Measurements from ENCODE around the gene PRSS48.
"Not testable (repeated sequence)": the region's sequence is repeated elsewhere in the genome, so short reads cannot be mapped to it uniquely, and the experiment has no call there.

PRSS48 gene

GRCh38 chr4:151313306-151314009 lies 36.5 kb downstream of the PRSS48 start:
- H3K4me3 ChIP-seq (ENCODE audit: low read length), result no peak overlapping the region
- DNase-seq (ENCODE audit: low read depth, low spot score), result no peak

GRCh38 chr4:151314010-151314355 lies 37.0 kb downstream of the PRSS48 start:
- H3K4me3 ChIP-seq (ENCODE audit: low read length), result no peak overlapping the region
- no peak for DNase-seq (ENCODE audit: low read depth, low spot score)

- no peak overlapping the region for H3K4me3 ChIP-seq (ENCODE audit: low read length)
- DNase-seq (ENCODE audit: low read depth, low spot score), result no peak
Measured at GRCh38 chr4:151314479-151314878, 37.5 kb downstream of the PRSS48 start.

- no peak for DNase-seq (ENCODE audit: low read depth, low spot score)
- H3K4me3 ChIP-seq (ENCODE audit: low read length), result no peak overlapping the region
Measured at GRCh38 chr4:151315212-151315886, 38.4 kb downstream of the PRSS48 start.

- H3K4me3 ChIP-seq (ENCODE audit: low read length), result no peak overlapping the region
- no peak for DNase-seq (ENCODE audit: low read depth, low spot score)
Measured at GRCh38 chr4:151316645-151317044, 39.7 kb downstream of the PRSS48 start.

GRCh38 chr4:151318307-151319006 lies 41.5 kb downstream of the PRSS48 start:
- H3K4me3 ChIP-seq (ENCODE audit: low read length), result no peak overlapping the region
- no peak for DNase-seq (ENCODE audit: low read depth, low spot score)

GRCh38 chr4:151319490-151319889 lies 42.5 kb downstream of the PRSS48 start:
- no peak for DNase-seq (ENCODE audit: low read depth, low spot score)
- no peak overlapping the region for H3K4me3 ChIP-seq (ENCODE audit: low read length)

- no peak for DNase-seq (ENCODE audit: low read depth, low spot score)
- H3K4me3 ChIP-seq (ENCODE audit: low read length), result no peak overlapping the region
Measured at GRCh38 chr4:151321586-151321985, 44.6 kb downstream of the PRSS48 start.

GRCh38 chr4:151322161-151322560 lies 45.2 kb downstream of the PRSS48 start:
- not testable (repeated sequence) for H3K4me3 ChIP-seq (ENCODE audit: low read length); DNase-seq (ENCODE audit: low read depth, low spot score)

GRCh38 chr4:151322570-151322969 lies 45.6 kb downstream of the PRSS48 start:
- DNase-seq (ENCODE audit: low read depth, low spot score), result no peak
- H3K4me3 ChIP-seq (ENCODE audit: low read length), result no peak overlapping the region

GRCh38 chr4:151323667-151324066 lies 46.7 kb downstream of the PRSS48 start:
- DNase-seq (ENCODE audit: low read depth, low spot score), result no peak
- H3K4me3 ChIP-seq (ENCODE audit: low read length), result no peak overlapping the region

- no peak overlapping the region for H3K4me3 ChIP-seq (ENCODE audit: low read length)
- DNase-seq (ENCODE audit: low read depth, low spot score), result no peak
Measured at GRCh38 chr4:151324124-151324751, 47.3 kb downstream of the PRSS48 start.

- H3K4me3 ChIP-seq (ENCODE audit: low read length), result no peak overlapping the region
- DNase-seq (ENCODE audit: low read depth, low spot score), result no peak
Measured at GRCh38 chr4:151324752-151325110, 47.8 kb downstream of the PRSS48 start.

- H3K4me3 ChIP-seq (ENCODE audit: low read length), result no peak within 1 kb of the TSS
- DNase-seq (ENCODE audit: low read depth, low spot score), result no peak
Measured at GRCh38 chr4:151325111-151325948, 48.4 kb downstream of the PRSS48 start, which contains the start of gene SH3D19. Gene SH3D19 (minus strand): TSS chr4:151325605. CDS start chr4:151325352, 253 bp downstream.

GRCh38 chr4:151325949-151326246 lies 48.9 kb downstream of the PRSS48 start:
- no peak for DNase-seq (ENCODE audit: low read depth, low spot score)
- H3K4me3 ChIP-seq (ENCODE audit: low read length), result no peak overlapping the region

- DNase-seq (ENCODE audit: low read depth, low spot score), result no peak
- H3K4me3 ChIP-seq (ENCODE audit: low read length), result no peak overlapping the region
Measured at GRCh38 chr4:151329217-151330007, 52.5 kb downstream of the PRSS48 start.

GRCh38 chr4:151331276-151332042 lies 54.5 kb downstream of the PRSS48 start:
- DNase-seq (ENCODE audit: low read depth, low spot score), result no peak

GRCh38 chr4:151339467-151339866 lies 62.5 kb downstream of the PRSS48 start:
- no peak overlapping the region for H3K4me3 ChIP-seq (ENCODE audit: low read length)
- DNase-seq (ENCODE audit: low read depth, low spot score), result no peak

More at GRCh38 chr4:151331276-151332042, 54.5 kb downstream of the PRSS48 start:
- H3K4me3 ChIP-seq (ENCODE audit: low read length), result no peak overlapping the region

Measured in Jurkat, Clone E6-1 (cell line).